GM18858 (cell line): ENCODE data around the gene HTRA3.
"Not testable (repeated sequence)": the region's sequence is repeated elsewhere in the genome, so short reads cannot be mapped to it uniquely, and the experiment has no call there.

Source experiments
- ATAC-seq: cut with Tn5 transposase; IDR thresholded peaks from one replicate; pipeline ENCODE4 v1.9.1; 2021; ENCODE audit not compliant: unreplicated experiment

The HTRA3 gene

DNA sequence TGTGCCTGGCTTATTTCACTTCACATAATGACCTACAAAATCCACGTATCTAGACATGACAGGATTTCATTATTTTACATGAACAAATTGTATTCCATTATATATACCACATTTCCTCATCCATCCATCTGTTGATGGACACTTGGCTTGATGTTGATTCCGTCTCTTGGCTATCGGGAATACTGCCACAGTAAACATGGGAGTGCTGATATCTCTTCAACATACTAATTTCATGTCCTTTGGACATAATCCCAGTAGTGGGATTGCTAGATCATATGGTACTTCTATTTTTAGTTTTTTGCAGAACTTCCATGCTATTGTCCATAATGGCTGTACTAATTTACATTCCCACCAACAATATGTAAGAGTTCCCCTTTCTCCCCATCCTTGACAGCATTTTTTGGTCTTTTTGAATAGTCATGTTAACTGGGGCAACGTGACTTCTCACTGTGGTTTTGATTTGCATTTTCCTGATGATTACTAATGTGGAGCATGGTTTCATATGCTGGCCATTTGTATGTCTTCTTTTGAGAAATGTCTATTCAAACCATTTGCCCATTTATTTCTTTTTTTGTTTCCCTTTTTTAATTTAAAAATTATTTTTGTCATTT, 68.9 kb downstream of the HTRA3 start:
- no peak for ATAC-seq

DNA sequence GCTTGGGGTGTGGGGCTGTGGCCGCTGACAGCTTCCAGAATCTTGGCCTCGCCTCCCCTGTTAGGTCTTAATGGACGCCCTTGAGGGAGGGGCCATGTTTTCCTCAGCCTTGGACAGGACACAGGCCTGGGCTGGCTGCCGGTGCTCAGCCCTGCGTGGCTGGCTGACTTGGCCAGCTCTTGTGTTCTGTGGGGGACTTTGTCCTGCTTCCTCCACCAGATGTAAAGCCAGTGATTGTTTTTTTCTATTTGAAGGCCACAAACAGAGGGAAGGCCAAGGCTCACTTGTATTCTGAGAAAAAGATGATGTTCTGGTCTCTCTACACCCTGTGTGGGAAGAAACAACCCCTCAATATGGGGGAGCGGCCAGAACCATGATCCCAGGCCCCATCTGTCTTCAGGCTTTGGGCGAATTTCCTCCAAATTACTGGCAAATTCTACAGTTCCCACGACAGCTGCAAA, 71.3 kb downstream of the HTRA3 start:
- ATAC-seq = no peak

DNA sequence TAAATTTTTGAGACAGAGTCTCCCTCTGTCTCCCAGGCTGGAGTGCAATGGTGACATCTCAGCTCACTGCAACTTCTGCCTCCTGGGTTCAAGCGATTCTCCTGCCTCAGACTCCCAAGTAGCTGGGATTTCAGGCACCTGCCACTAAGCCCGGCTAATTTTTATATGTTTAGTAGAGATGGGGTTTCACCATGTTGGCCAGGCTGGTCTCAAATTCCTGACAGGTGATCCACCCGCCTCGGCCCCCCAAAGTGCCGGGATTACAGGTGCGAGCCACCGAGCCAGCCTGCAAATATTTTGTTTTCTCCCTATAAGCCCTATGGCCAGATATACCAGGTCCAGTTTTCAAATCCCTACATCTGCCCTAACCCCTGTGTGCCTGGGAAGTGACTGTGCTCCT, 71.7 kb downstream of the HTRA3 start:
- ATAC-seq = not testable (repeated sequence)

DNA sequence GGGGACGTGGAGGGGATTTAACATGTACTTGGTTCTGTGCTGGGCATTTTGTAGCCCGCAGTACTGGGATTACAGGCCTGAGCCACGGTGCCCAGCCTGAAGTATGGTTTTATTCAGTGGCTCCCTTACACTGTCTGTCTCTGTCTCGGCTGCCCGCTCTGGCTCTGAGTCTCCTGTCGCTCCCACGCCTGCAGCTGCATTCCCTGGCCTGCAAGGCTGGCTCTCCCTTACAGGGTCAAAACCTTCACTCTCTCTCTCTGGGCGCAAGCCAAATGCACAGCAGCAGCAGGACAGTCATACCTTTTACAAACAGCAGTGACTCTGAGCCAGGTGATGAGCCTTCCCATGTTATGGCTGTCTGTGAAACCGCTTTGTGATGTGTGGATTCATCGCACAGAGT, 72.1 kb downstream of the HTRA3 start:
- ATAC-seq = no peak

DNA sequence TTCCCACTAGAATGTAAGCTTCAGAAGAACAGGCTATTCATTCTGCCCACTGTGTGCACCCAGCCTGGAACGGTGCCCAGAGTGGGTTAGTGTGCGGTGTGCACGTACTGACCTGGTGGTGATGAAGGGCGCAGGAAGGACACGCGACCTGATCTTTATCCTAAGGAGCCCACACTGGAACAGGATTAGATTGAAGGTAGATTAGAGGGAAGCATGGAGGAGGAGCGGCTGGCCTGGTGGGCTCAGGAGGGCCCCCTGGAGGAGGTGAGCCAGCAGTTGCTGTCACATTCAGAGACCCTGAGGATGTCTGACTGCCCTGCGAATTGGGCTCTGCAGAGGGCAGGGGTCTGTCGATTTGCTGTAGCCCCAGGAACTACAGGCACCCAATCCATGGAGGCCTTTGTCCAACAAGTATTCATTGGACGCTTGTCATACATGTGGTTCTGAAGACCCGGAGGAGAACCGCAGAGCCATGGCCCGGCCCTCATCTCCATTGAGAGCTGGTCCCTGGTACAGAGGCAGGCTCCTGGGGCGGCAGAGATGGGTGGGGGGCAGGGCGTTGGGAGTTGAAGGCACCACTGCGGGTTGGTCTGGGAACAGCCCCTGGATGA, 73.2 kb downstream of the HTRA3 start:
- no peak for ATAC-seq

DNA sequence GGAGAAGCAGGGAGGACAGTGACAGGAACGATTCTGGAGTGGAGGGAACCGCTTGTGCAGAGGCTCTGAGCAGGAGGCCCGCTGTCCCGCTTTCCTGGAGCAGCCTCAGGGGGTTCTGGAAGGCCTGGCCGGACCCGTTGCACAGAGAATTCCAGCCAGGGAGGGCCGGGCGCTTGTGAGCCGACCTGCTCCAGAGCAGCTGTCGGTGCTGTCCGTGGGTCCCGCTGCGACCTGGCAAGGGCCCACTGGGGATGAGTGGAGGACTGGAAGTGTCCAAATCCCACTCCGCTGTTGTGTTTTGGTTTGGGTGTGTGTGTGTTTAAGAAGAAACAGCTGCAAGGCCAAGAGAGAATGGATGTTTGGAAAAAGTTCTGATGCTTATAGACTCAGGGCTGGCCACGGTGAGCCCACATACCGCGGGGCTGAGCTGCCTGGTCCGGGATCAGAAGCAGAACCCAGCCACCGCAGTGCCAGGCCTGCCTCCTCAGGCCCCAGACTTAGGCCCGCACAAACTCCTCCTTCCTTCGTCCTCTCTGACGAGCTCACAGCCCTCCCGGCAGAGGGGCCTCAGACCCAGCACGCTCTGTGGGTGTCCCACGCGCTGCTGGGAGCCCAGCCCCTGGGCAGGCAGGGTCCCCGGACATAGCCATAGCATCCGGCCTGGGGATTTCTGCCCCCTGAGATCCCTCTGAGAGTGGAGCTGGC, 73.9 kb downstream of the HTRA3 start:
- no peak for ATAC-seq

DNA sequence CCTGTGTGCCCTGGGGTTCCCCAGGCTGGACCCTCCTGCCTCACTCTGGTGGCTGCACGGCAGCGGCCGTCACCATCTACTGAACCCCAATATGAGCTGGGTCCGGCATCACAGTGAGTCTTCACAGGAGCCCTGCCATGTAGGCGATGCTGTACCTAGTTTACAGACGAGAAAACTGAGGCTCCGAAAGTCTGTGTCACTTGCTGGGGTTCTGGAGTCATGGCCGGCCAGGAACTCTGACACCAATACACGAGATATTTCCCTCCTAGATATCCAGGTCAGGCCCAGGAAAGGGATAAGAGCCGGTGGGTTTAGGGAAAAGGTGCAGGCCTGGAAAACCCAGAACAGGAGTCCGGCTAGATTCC, 74.4 kb downstream of the HTRA3 start:
- no peak for ATAC-seq

DNA sequence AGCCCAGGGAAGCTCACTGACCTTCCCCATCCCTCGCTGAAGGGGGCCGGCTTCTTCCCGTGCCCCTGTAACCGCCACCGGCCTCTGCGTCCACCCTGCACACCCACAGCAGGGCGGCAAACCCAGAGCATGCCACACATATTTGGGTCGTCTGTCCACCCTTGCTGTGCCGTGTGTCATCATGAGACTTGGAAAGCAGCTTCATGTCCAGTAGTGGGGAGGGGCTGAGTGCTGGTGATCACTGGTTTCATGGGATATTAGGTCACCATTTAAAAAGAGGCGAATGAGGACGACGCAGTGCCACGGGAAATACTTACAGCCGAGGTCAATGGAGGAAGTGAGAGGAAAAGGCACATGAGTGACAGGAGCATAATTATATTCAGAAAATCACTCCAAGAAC, 74.8 kb downstream of the HTRA3 start:
- ATAC-seq = no peak

DNA sequence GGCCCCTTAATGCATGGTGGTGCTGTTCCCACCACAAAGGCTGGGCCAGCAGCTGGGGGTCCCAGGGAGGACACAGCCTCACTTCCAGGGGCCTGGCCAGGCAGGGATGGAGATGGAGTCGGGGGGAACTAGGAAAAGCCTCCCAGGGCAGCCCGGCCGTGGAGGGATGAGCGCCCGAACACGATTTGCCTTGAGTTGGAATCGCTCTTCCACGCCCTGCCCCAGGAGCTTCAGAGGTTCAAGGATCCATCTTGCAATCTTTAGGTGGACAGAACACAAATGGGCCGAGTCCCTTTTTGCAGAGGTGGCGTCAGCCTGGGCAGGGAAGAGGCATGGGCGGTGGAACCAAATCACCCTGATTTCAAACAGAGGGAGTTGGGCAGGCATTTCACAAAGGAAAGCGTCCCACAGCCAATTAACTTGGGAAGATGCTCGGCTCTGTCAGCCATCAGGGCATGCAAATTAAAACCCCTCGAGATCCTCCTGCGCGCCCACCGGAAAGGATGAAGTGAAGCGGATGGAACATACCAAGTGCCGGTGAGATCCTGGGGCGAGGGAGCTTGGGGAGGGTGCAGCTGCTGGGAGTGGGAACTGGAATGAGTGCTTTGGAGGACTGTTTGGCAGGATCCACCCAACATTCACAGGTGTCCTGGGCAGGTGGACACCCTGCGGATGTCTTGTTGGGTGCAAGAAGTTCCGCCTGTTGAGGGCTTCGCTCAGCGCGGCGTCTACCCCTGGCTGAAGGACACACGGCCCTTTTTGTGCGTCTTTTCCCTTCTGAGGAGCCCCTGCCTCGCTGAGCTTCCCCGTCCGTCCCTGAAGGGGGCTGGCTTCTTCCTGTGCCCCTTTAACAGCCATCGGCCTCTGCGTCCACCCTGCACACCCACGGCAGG, 75.7 kb downstream of the HTRA3 start:
- no peak for ATAC-seq

DNA sequence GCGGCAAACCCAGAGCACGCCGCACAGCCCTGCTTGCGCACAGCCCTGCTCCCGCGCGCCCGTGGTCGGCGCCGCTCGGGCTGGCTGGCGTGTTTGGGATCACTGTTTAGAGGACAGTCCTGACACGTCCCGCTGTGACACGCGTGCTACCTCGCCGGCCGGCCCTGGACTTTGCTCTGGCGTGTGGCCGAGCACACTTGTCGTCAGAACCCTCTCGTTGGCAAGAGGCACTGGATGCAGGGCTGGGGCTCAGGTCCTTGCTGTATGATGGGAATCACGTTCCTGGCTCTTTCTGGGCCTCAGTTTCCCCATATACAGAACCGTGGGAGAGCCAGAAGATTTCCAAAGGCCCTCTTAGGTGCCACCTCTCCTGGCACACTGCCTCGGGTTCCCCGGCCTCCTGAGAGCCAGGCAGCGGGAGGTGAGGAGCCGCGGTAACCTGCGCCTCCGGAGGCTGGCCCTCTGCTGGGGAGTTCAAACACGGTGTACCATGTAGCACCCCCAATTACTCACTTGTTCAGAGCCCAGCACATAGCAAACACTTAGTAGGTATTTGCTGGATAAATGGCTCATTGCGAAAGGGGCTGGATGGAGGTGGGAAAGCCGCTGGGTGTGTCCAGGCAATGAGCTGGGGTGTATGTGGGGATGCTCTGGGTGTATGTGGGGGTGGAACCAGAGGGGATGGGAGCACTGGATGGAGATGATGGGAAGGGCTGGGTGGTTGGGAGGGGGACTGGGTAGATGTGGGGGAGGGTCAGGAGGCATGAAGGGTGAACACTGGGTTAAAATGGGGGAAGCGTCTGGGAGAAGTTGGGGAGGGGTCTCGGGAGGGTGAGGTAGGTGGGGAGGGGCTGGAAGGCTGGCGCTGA, 76.6 kb downstream of the HTRA3 start:
- no peak for ATAC-seq

DNA sequence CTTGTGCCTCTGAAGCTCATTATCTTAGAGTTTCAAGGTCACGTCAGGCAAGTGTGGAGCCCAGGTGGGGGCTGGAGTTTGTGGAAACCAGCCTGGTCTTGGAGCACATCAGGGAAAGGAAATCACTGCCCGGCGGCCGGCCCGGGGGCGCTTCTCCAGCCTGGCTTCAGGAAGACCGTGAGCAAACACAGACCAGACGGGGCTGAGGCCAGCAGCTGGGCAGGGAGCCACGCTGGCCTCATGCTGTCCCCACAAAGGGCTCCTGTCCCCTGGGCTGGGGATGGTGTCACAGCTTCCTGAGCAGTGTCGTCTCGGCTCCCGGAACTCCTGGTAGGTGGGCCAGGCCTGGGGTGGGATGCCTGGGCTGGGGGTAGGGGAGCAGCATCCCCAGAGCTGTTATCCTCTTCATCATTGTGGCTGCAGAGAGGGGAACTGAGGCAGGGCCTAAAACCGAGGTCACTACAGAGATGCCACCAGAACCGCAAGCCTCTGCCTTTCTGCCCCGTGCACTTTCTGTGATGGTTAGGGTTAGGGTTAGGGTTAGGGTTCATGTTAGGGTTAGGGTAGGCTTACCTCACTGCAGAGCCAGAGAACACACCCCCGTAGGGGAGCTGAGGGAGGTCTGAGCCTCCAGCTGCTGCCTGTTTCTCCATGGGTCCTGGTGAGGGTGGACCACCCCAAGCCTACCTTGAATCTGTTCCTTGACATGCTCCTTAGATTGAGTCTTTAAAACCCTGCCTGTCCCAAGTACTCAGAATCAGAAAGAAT, 77.5 kb downstream of the HTRA3 start:
- ATAC-seq = no peak

DNA sequence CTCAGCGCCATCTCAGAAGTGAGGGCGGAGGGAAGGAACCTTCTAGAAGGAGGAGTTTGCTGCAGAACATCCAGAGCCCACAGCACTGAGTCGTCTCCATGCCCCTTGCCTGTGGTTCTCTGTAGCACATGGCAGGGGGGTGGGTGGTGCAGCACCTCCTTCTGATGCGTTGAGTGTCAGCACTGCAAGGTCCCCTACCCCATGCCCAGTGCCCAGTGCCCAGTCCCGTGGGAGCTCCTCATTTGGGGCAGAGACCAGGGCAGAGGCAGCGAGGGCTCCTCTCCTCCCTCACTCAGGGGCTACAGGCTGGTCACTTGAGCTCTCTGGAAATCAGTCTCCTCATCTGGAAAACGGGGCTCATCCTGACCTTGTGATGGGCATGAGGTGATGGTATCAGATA, 78.1 kb downstream of the HTRA3 start:
- ATAC-seq = no peak

DNA sequence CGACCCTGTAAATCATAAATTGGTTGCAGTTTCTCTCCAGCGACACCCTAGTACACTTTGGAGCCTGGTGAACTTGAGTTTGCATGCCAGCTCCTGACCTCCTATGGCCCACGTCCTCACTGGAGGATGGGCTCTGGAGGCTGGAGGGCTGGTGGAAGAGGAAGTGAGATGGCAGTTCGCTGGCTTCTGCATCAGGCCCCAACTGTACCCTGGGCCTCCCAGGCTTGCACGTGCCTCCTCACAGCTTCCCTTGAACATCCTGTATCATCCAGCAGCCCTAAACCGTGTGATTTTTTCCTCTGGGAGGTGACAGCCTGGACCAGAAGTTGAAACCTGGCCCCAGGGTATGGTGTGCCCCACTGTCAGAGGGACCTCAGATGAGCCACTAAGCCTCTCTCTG, 78.5 kb downstream of the HTRA3 start:
- ATAC-seq = no peak

DNA sequence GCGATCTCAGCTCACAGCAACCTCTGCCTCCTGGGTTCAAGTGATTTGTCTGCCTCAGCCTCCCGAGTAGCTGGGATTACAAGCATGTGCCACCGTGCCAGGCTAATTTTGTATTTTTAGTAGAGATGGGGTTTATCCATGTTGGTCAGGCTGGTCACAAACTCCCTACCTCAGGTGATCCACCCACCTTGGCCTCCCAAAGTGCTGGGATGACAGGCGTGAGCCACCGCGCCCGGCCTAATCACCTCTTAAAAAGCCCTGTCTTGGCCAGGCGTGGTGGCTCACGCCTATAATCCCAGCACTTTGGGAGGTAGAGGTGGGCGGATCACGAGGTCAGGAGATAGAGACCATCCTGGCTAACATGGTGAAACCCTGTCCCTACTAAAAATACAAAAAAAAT, 79.7 kb downstream of the HTRA3 start:
- not testable (repeated sequence) for ATAC-seq

DNA sequence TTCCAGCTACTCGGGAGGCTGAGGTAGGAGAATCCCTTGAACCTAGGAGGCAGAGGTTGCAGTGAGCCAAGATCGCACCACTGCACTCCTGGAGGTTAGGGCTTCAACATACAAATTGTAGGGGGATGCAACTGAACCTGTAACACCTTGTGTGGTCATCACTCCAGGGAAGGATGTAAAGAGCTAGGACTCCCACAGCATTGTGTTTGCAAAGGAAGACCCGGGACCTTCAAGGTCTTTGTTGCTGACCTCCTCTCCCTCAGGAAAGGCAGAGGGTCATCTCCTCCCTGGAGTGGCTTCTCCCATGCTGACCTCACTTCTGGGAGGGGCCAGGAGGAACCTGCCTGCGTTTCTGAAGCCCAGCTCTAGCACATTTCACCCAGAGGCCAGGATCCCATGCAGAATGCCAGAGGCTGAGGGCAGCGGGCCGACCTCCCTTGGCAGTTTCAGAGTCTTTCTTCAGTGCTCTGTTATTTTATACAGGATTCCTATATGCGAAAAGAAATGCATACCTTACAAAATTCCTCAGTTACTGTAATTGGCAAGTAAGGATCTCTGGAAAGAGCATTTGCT, 80.2 kb downstream of the HTRA3 start:
- ATAC-seq = no peak

DNA sequence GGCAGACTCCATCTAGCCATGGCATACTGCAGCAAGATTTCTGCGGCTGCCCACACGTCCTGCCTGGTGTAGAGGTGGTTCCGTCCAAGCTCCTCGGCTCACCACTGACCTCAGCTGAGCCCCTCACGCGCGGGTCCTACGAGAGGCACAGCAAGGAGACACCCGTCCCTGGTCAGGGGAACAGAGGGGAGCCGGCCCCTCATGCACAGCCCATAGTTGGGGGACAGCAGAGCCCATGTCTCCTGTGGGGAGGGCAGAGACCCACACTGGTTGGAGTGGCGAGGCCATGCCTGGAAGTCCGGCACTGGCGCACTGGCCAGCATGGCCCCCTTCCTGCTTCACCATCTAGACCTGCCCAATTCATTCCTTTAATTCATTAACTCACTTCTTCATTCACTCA, 80.8 kb downstream of the HTRA3 start:
- no peak for ATAC-seq

DNA sequence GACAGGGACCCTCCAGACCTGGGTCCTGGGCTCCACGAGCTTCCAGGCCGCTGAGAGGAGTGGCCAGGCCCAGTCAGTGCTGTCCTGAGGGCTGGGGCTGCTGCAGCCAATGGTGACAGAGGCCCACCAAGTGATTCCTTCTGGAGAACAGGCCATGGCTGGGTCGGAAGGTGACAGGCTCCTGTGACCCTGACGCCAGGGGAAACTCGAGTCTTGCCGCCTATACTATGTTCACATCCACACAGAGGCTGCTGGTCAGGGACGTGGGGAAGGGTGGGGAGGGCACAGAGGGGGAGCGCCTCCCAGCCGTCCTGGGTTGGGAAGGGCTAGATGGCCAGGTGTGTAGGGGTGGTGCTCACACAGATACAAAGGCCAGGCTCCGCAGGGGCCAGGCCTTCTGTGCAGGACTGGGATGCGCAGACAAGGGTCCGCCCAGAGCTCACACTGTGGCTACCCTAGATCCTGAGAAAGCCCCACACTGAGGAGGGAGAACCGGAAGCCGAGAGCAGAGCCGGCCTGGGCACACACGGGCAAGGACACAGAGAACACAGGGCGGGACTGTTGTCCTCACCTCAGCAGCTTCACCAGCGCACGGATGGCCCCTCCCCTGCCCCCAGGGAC, 81.4 kb downstream of the HTRA3 start:
- ATAC-seq = no peak

DNA sequence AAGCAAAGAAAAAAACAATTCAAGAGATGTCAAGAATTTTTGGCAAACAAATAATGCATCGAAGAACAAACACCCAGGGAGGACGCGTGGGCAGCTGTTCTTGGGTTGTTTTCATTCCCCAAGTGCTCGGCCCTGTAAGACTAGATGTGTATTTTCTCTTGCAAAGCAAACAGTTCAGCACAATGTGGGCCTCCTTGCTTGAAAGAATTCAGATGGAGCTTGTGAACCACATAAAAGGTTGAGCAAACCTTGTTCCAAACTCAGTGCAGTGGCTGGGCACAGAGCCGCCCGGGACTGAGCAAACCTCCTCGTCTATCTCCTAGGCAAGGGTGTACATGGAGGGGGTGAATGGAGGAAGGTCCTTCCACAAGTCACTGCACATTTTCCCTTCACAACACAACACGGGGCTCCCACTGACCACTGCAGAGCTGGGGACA, 82.4 kb downstream of the HTRA3 start:
- no peak for ATAC-seq
